Measurements from ENCODE around the gene FAM83D. TPM values are rescaled to one million over a fixed set of nuclear protein-coding genes. Genes with fewer than 3 reads are reported as not detected.

FAM83D gene
- total and polyA plus RNA-seq, 11 donors, result 0.11 to 4.7 (median 0.66) TPM; not detected in 1

DNA sequence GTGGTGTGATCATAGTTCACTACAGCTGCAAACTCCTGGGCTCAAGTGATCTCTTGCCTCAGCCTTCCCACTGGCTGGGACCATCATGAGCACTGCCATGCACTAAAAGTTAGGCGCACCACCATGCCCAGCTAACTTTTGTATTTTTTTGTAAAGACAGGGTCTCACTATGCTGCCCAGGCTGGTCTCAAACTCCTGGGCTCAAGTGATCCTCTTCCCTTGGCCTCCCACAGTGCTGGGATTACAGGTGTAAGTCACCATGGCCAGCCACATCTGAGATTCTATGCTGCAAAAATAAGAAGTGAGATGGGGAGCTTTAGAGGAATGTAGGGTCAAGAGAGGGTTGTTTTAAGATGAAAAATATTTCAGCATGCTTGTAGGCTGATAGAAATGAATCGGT, 1.5 kb upstream of the FAM83D start:
- no peak for ATAC-seq
- H3K27me3 ChIP-seq, result no peaks in the 10 kb centered on the region
- intact Hi-C loops (cut with DNase I), result loop anchor here in 8 of 10 donors (2.0 to 5.0 kb wide), 4 partner anchors 38 to 123 kb away; partner anchors contain the start of gene DHX35 (in 4 of the 8)
- no peak for DNase-seq
- no peak overlapping the region for H3K4me3 ChIP-seq
- TF ChIP-seq, protein P1, sequence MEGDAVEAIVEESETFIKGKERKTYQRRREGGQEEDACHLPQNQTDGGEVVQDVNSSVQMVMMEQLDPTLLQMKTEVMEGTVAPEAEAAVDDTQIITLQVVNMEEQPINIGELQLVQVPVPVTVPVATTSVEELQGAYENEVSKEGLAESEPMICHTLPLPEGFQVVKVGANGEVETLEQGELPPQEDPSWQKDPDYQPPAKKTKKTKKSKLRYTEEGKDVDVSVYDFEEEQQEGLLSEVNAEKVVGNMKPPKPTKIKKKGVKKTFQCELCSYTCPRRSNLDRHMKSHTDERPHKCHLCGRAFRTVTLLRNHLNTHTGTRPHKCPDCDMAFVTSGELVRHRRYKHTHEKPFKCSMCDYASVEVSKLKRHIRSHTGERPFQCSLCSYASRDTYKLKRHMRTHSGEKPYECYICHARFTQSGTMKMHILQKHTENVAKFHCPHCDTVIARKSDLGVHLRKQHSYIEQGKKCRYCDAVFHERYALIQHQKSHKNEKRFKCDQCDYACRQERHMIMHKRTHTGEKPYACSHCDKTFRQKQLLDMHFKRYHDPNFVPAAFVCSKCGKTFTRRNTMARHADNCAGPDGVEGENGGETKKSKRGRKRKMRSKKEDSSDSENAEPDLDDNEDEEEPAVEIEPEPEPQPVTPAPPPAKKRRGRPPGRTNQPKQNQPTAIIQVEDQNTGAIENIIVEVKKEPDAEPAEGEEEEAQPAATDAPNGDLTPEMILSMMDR (IDR thresholded peaks at IDR 0.05), result no peak
- no peaks in the 10 kb centered on the region for H3K9me3 ChIP-seq
- H3K4me1 ChIP-seq, result peaks cover 5 to 30% (median 10%) of the 10 kb centered on the region in 12 donors
- H3K36me3 ChIP-seq, result peaks cover 0 to 7% (median 0%) of the 10 kb centered on the region in 9 donors
- WGBS, 4 donors, result 90 to 95% (median 93%) methylated on average over 2 of the region's 2 CpGs
- no peak overlapping the region for H3K27ac ChIP-seq

DNA sequence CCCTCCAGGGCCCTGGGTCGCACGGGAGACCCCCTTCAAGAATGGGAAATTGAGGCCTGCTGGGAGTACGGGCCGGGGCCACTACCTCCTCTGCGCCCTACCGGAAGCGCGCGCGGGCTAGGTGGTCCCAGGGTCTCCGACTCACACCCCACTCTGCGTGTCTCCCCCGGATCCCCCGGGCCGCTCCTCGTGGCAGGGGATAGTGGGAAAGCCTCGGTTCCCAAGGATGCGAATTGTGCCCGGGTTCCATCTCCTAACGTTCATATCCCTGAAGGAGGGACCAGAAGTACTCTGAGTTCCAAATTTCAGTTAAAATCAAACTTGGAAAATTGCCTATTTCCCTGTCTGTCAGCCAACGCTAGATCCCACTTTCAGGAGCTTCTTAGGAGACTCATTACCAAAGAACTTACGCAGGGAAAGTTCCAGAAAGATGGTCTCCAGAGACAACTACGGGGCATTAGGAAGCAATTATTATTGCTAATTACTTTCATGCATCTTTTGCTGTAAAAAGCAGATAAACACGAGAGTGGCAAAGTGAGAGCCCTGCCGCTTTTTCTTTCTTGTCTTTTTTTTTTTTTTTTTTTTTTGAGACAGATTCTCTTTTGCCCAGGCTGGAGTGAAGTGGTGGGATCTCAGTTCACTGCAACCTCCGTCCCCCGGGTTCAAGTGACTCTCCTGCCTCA, 858 bp downstream of the FAM83D start:
- DNase-seq (no peak), ATAC-seq (no peak)
- H3K4me3 ChIP-seq, result peak overlapping the region; percentile 22 to 76 (median 58)
- H3K4me1 ChIP-seq, result peaks cover 5 to 35% (median 10%) of the 10 kb centered on the region in 12 donors
- WGBS, 4 donors, result 10 to 18% (median 12%) methylated on average over 13 to 27 of the region's 27 CpGs
- H3K27ac ChIP-seq, result peak overlapping the region in 2 of 12 donors; percentile 15 to 81
- intact Hi-C loops (cut with DNase I), result loop anchor here (1.0 to 5.0 kb wide), 6 partner anchors 35 to 122 kb away; partner anchors contain the start of gene DHX35 (in 4 of the 10)
- no peak for TF ChIP-seq POLR2A (IDR thresholded peaks at IDR 0.05)
- TF ChIP-seq, protein P1 (IDR thresholded peaks at IDR 0.05), result no peak
- H3K9me3 ChIP-seq, result no peaks in the 10 kb centered on the region
- H3K36me3 ChIP-seq, result peaks cover 0 to 4% (median 0%) of the 10 kb centered on the region in 9 donors
- no peaks in the 10 kb centered on the region for H3K27me3 ChIP-seq

DNA sequence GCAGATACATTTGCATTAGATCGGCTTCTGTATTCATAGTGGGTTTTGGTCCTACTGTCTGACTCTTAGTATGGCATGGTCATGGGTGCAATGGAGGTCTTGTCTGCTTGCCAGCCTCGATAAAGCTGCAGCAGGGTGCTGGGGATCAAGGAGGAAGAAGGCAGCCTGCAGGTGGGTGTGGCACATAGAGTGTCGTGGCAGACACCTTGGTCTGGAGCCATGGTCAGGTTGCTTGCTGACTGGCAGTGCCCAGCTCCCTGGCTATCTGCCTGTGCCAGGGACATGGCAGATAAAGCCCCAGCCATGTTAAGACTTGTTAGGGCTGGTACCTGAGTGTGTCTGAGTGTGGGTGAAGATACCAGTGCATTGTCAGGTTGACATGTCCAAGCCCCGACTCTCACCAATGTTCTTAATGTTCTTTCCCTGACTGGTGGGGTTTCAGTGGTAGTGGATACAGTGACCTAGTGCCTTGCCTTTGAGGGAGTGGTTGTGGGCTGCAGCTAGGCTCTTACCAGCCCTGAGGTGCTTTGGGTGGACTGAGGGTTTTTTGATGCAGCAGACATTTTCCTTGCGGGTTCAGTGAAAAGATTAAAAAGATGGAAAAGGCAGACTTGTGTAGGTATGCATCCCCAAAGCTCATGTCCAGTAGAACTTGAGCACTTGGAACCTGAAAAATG, 1.8 kb downstream of the FAM83D start:
- no peaks in the 10 kb centered on the region for H3K36me3 ChIP-seq
- H3K4me3 ChIP-seq, result peak overlapping the region in 1 of 12 donors; percentile 76
- TF ChIP-seq POLR2A (IDR thresholded peaks at IDR 0.05), result no peak
- TF ChIP-seq, protein P1 (IDR thresholded peaks at IDR 0.05), result no peak
- ATAC-seq, result no peak
- H3K27ac ChIP-seq, result peak overlapping the region in 1 of 12 donors; percentile 73
- peaks cover 5 to 35% (median 10%) of the 10 kb centered on the region in 12 donors for H3K4me1 ChIP-seq
- no peak for DNase-seq
- no peaks in the 10 kb centered on the region for H3K9me3 ChIP-seq
- H3K27me3 ChIP-seq, result no peaks in the 10 kb centered on the region
- 58 to 65% (median 61%) methylated on average over 5 of the region's 5 CpGs for WGBS, 4 donors
- intact Hi-C loops (cut with DNase I), result loop anchor here in 9 of 10 donors (2.0 to 5.0 kb wide), 4 partner anchors 34 to 121 kb away; partner anchors contain the start of gene DHX35 (in 3 of the 9)

DNA sequence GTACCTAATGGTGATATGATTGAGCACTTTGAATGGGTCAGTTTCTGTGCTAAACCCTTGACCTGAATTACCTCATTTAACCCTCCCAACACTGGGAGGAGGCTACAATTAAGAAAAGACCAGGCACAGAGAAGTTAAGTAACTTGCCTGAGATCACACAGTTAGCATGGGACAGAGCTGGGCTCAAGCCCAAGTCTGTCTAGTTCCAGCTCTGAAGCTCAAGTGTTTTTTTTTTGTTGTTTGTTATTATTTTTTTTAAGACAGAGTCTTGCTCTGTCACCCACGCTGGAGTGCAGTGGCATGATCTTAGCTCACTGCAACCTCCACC, 4.0 kb downstream of the FAM83D start:
- Histone ChIP-seq H3K4me3 (no peak overlapping the region), H3K4me1 (peaks cover 5 to 35% (median 10%) of the 10 kb centered on the region in 12 donors), H3K36me3 (no peaks in the 10 kb centered on the region), H3K27me3 (no peaks in the 10 kb centered on the region), H3K9me3 (no peaks in the 10 kb centered on the region), H3K27ac (peak overlapping the region in 1 of 12 donors; percentile 73)
- no peak for TF ChIP-seq POLR2A (IDR thresholded peaks at IDR 0.05)
- TF ChIP-seq, protein P1 (IDR thresholded peaks at IDR 0.05), result no peak
- DNase-seq (no peak), ATAC-seq (no peak)
- WGBS, 4 donors, result 88 to 96% (median 92%) methylated on average over 1 of the region's 1 CpG
- intact Hi-C loops (cut with DNase I), result no loop called here

Measured in heart left ventricle (tissue), 16 donors.